Subcutaneous adipose tissue (tissue), 4 donors: Measurements from ENCODE around the gene GTF2H3. TPM values are rescaled to one million over a fixed set of nuclear protein-coding genes. Genes with fewer than 3 reads are reported as not detected.

Experiments used
- total RNA-seq, 4 donors: library from RNA; depleted of rRNA; stranded (reverse); fragments of >200 nt; gene quantifications; one replicate each; pipeline ENCODE4 v1.1.0, GENCODE V29; 2016
- TF ChIP-seq, protein P1 (sequence below): fragments of 450-650 bp; IDR thresholded peaks from one replicate; pipeline ENCODE4 v1.5.1; 2016; ENCODE audit warnings: low read depth, mild to moderate bottlenecking, control low read depth, antibody characterized with exemption, moderate library complexity

GTF2H3 gene
- total RNA-seq = 10 to 100 TPM; 14.3 to 32.1 (median 18.9) TPM

DNA sequence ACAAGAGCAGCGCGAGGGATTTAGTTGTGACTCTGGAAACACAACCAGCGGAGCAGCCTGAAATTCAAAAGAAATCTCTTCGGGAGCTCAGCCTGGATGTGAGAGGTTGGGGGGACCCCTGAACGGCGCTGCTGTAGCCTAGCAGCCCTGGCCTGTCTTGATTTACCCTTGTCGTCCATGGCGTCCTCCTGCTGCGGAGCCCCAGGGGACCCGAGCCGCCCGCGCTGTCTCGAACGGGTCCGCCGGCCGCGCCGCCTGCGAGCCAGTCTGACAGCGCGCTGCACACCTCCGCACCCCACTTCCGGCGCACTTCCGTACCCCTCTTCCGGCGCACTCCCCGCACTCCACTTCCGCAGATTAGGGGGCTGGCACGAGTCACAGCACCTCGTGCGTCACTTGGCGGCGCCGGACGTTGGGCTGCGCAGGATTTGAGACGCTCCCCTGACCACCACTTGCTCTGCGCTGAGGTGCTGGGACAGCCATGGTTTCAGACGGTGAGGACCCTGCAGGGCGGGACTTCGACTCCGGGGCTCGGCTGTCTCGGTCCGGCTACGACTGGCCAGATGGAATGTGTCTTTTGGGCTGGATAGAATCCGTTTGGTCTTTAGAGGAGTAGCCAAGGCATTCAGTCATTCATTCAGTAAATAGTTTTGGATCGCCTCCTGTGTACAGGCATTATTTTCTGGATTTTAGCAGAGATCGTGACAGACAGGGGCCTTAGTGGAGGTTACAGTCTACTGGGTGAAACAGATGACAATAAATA is at the start of gene GTF2H3, which contains the start of gene EIF2B1:
TSS of gene GTF2H3 (plus strand) at position 451 of the 763 bp plus-strand sequence. CDS start at position 482, 31 bp downstream.
TSS of gene EIF2B1 (minus strand) at position 308 of the 763 bp plus-strand sequence. CDS start at position 179, 129 bp downstream.
- TF ChIP-seq, protein P1, sequence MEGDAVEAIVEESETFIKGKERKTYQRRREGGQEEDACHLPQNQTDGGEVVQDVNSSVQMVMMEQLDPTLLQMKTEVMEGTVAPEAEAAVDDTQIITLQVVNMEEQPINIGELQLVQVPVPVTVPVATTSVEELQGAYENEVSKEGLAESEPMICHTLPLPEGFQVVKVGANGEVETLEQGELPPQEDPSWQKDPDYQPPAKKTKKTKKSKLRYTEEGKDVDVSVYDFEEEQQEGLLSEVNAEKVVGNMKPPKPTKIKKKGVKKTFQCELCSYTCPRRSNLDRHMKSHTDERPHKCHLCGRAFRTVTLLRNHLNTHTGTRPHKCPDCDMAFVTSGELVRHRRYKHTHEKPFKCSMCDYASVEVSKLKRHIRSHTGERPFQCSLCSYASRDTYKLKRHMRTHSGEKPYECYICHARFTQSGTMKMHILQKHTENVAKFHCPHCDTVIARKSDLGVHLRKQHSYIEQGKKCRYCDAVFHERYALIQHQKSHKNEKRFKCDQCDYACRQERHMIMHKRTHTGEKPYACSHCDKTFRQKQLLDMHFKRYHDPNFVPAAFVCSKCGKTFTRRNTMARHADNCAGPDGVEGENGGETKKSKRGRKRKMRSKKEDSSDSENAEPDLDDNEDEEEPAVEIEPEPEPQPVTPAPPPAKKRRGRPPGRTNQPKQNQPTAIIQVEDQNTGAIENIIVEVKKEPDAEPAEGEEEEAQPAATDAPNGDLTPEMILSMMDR = no peak

GRCh38 chr12:123591702-123592481 is 41.7 kb upstream of the GTF2H3 start:
- TF ChIP-seq, protein P1 = no peak

DNA sequence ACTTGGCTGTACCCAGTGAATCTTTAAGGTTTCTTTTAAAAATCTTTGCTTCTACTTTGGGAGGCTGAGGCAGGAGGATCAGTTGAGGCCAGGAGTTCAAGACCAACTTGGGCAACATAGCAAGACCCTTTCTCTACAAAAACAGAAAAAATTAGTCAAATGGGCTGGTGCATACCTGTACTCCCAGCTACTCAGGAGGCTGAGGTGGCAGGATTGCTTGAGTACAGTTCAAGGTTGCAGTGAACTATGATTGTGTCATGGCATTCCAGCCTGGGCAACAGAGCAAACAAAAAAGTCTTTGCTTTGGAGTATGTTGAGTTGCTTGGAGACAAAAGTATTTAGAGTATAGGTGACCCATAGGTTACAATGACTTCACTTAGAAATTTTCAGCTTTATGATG is 37.9 kb upstream of the GTF2H3 start:
- TF ChIP-seq, protein P1 = no peak

DNA sequence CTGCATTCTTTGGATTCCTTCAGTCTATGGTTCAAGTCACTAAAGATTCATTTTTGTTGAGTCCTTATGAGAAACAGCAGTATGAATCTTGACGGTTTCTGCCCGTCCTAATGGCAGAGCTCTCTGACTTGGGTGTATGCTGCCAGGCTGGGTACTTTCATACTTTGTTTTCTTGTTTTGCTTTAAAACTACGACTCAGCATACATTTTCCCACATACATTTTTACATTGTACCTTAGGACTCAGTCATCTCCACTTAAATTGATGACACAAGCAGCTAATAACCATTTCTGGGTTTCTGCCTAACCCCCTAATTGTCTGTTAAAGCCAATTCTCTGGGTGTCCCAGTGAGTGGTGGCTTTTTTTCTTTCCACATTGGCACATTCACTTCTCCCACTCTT is 36.5 kb upstream of the GTF2H3 start:
- TF ChIP-seq, protein P1 = no peak

GRCh38 chr12:123598522-123598921 is 35.1 kb upstream of the GTF2H3 start:
- TF ChIP-seq, protein P1 = no peak

GRCh38 chr12:123599310-123599709 is 34.3 kb upstream of the GTF2H3 start:
- TF ChIP-seq, protein P1 = no peak

GRCh38 chr12:123599721-123600120 is 33.9 kb upstream of the GTF2H3 start:
- TF ChIP-seq, protein P1 = no peak
